ENCODE measurements around the gene TCERG1L. TPM values are rescaled to one million over a fixed set of nuclear protein-coding genes. Genes with fewer than 3 reads are reported as not detected.

Gene TCERG1L
- total and polyA plus RNA-seq, 2 experiments from 2014 or later, result 0.47 to 0.73 TPM

GRCh38 chr10:131249238-131249954 is 62.1 kb downstream of the TCERG1L start:
- Histone ChIP-seq H2AFZ (no peak overlapping the region), H3K4me3 (no peak overlapping the region), H3K4me2 (peak overlapping the region; percentile 66), H3K4me1 (ENCODE audit: insufficient read depth) (no peaks in the 10 kb centered on the region), H3K9me3 (ENCODE audit: low read depth) (no peaks in the 10 kb centered on the region), H3K36me3 (replicated peaks; ENCODE audit: insufficient read depth, low read depth) (no peaks in the 10 kb centered on the region), H3K27me3 (peaks cover 30% of the 10 kb centered on the region), H3K9me2 (replicated peaks; ENCODE audit: insufficient read depth) (no peaks in the 10 kb centered on the region), H3K79me2 (no peaks in the 10 kb centered on the region), H3K27ac (no peak overlapping the region), H4K20me1 (ENCODE audit: insufficient read depth, poor library complexity, severe bottlenecking) (no peaks in the 10 kb centered on the region)
- DNase-seq (ENCODE audit: low spot score), result no peak
- TF ChIP-seq EZH2 (IDR thresholded peaks at IDR 0.05; ENCODE audit: borderline replicate concordance) (no peak), EZH2phosphoT487 (IDR thresholded peaks at IDR 0.05; ENCODE audit: low read depth, severe bottlenecking, unreplicated experiment) (no peak), CTCF (IDR thresholded peaks at IDR 0.05; ENCODE audit: poor library complexity) (no peak)
- WGBS (ENCODE audit: low lambda C conversion rate, missing lambda C conversion rate), result 60% methylated on average over 16 of the region's 16 CpGs

GRCh38 chr10:131248376-131249165 is 63.0 kb downstream of the TCERG1L start:
- H3K27ac ChIP-seq, result no peak overlapping the region
- H3K4me3 ChIP-seq, result no peak overlapping the region
- H3K4me1 ChIP-seq (ENCODE audit: insufficient read depth), result no peaks in the 10 kb centered on the region
- no peak for DNase-seq (ENCODE audit: low spot score)
- no peak overlapping the region for H2AFZ ChIP-seq
- no peaks in the 10 kb centered on the region for H3K9me2 ChIP-seq (replicated peaks; ENCODE audit: insufficient read depth)
- H3K27me3 ChIP-seq, result peaks cover 30% of the 10 kb centered on the region
- H3K36me3 ChIP-seq (replicated peaks; ENCODE audit: insufficient read depth, low read depth), result no peaks in the 10 kb centered on the region
- H3K4me2 ChIP-seq, result no peak overlapping the region
- 84% methylated on average over 18 of the region's 20 CpGs for WGBS (ENCODE audit: low lambda C conversion rate, missing lambda C conversion rate)
- H4K20me1 ChIP-seq (ENCODE audit: insufficient read depth, poor library complexity, severe bottlenecking), result no peaks in the 10 kb centered on the region
- no peak for TF ChIP-seq CTCF (IDR thresholded peaks at IDR 0.05; ENCODE audit: poor library complexity)
- no peak for TF ChIP-seq EZH2 (IDR thresholded peaks at IDR 0.05; ENCODE audit: borderline replicate concordance)
- TF ChIP-seq EZH2phosphoT487 (IDR thresholded peaks at IDR 0.05; ENCODE audit: low read depth, severe bottlenecking, unreplicated experiment), result no peak
- H3K9me3 ChIP-seq (ENCODE audit: low read depth), result no peaks in the 10 kb centered on the region
- no peaks in the 10 kb centered on the region for H3K79me2 ChIP-seq

- Histone ChIP-seq H2AFZ (no peak overlapping the region), H3K4me3 (no peak overlapping the region)
These were observed 63.6 kb downstream of the TCERG1L start for GRCh38 chr10:131247873-131248272.

More at GRCh38 chr10:131247873-131248272, 63.6 kb downstream of the TCERG1L start:
- no peaks in the 10 kb centered on the region for H3K9me3 ChIP-seq (ENCODE audit: low read depth)
- peaks cover 30% of the 10 kb centered on the region for H3K27me3 ChIP-seq
- no peak overlapping the region for H3K4me2 ChIP-seq
- no peaks in the 10 kb centered on the region for H3K79me2 ChIP-seq
- H4K20me1 ChIP-seq (ENCODE audit: insufficient read depth, poor library complexity, severe bottlenecking), result no peaks in the 10 kb centered on the region
- no peak overlapping the region for H3K27ac ChIP-seq
- DNase-seq (ENCODE audit: low spot score), result no peak
- H3K36me3 ChIP-seq (replicated peaks; ENCODE audit: insufficient read depth, low read depth), result no peaks in the 10 kb centered on the region
- H3K9me2 ChIP-seq (replicated peaks; ENCODE audit: insufficient read depth), result no peaks in the 10 kb centered on the region
- WGBS (ENCODE audit: low lambda C conversion rate, missing lambda C conversion rate), result 94% methylated on average over 6 of the region's 6 CpGs
- H3K4me1 ChIP-seq (ENCODE audit: insufficient read depth), result no peaks in the 10 kb centered on the region
- no peak for TF ChIP-seq CTCF (IDR thresholded peaks at IDR 0.05; ENCODE audit: poor library complexity)
- TF ChIP-seq EZH2phosphoT487 (IDR thresholded peaks at IDR 0.05; ENCODE audit: low read depth, severe bottlenecking, unreplicated experiment), result no peak
